Hepatocyte (in vitro differentiated cells): ENCODE measurements around the gene PLG. TPM values are rescaled to one million over a fixed set of nuclear protein-coding genes. Genes with fewer than 3 reads are reported as not detected.
"Not testable (repeated sequence)": the region's sequence is repeated elsewhere in the genome, so short reads cannot be mapped to it uniquely, and the experiment has no call there.

Experiments used
- DNase-seq: peaks from one replicate; pipeline ENCODE4 v3.0.0-alpha.2; 2016; ENCODE audit warnings: low spot score
- H2AFZ ChIP-seq: fragments of 200-600 bp; sonication (generic); 2 replicates; pipeline ENCODE4 v1.6.0; 2016; ENCODE audit warnings: antibody characterized with exemption, mild to moderate bottlenecking
- H3K27ac ChIP-seq: fragments of 200-600 bp; sonication (generic); 2 replicates; pipeline ENCODE4 v1.5.1; 2016; ENCODE audit warnings: mild to moderate bottlenecking
- H3K27me3 ChIP-seq: fragments of 200-600 bp; sonication (generic); 2 replicates; pipeline ENCODE4 v1.6.1; 2016
- H3K36me3 ChIP-seq: fragments of 200-600 bp; sonication (generic); replicated peaks from 2 replicates; pipeline ENCODE4 v1.5.1; 2016; ENCODE audit warnings: low read depth; ENCODE audit not compliant: insufficient read depth
- H3K4me1 ChIP-seq: fragments of 200-600 bp; sonication (generic); 2 replicates; pipeline ENCODE4 v1.5.1; 2016; ENCODE audit warnings: mild to moderate bottlenecking, moderate library complexity; ENCODE audit not compliant: insufficient read depth
- H3K4me2 ChIP-seq: fragments of 200-600 bp; sonication (generic); 2 replicates; pipeline ENCODE4 v1.6.0; 2016
- H3K4me3 ChIP-seq: fragments of 200-600 bp; sonication (generic); 2 replicates; pipeline ENCODE4 v1.5.1; 2016; ENCODE audit warnings: mild to moderate bottlenecking
- H3K79me2 ChIP-seq: fragments of 200-600 bp; sonication (generic); 2 replicates; pipeline ENCODE4 v1.6.0; 2017; ENCODE audit warnings: mild to moderate bottlenecking
- H3K9me2 ChIP-seq: fragments of 200-600 bp; sonication (generic); replicated peaks from 2 replicates; pipeline ENCODE4 v1.6.0; 2017; ENCODE audit warnings: mild to moderate bottlenecking; ENCODE audit not compliant: insufficient read depth
- H3K9me3 ChIP-seq: fragments of 200-600 bp; sonication (generic); 2 replicates; pipeline ENCODE4 v1.5.1; 2016; ENCODE audit warnings: low read depth, mild to moderate bottlenecking
- H4K20me1 ChIP-seq: fragments of 200-600 bp; sonication (generic); 2 replicates; pipeline ENCODE4 v1.6.0; 2016; ENCODE audit warnings: mild to moderate bottlenecking; ENCODE audit not compliant: insufficient read depth, poor library complexity, severe bottlenecking
- EZH2 ChIP-seq: fragments of 200-600 bp; sonication (generic); IDR thresholded peaks from 2 replicates; pipeline ENCODE4 v1.6.1; 2016; ENCODE audit warnings: antibody characterized with exemption, mild to moderate bottlenecking, borderline replicate concordance
- EZH2phosphoT487 ChIP-seq: fragments of 200-600 bp; sonication (generic); IDR thresholded peaks from one replicate; pipeline ENCODE4 v1.6.1; 2018; ENCODE audit warnings: antibody characterized with exemption, mild to moderate bottlenecking, low read depth, moderate library complexity; ENCODE audit not compliant: unreplicated experiment, severe bottlenecking
- WGBS: methylation state at CpG from one replicate; pipeline ENCODE4 v1.1.6; 2016; ENCODE audit warnings: low lambda C conversion rate; ENCODE audit errors: missing lambda C conversion rate; 5-methylcytosine and 5-hydroxymethylcytosine counted together
- polyA plus RNA-seq: library from polyadenylated mRNA; unstranded; fragments of >200 nt; fragmentation: Nextera tagmentation; extraction: Ambion mirVana; gene quantifications from 2 replicates; pipeline ENCODE4 v1.2.1, GENCODE V29; 2016
- total RNA-seq: library from RNA; depleted of rRNA; stranded (reverse); fragments of >200 nt; gene quantifications from 2 replicates; pipeline ENCODE4 v1.2.3, GENCODE V29; 2014
- TF ChIP-seq, protein P1 (sequence below): fragments of 200-600 bp; sonication (generic); IDR thresholded peaks from 2 replicates; pipeline ENCODE4 v1.5.1; 2016; ENCODE audit warnings: antibody characterized with exemption, mild to moderate bottlenecking; ENCODE audit not compliant: poor library complexity

Gene PLG
- total and polyA plus RNA-seq, 2 experiments from 2014 or later: 145 to 225 TPM

DNA sequence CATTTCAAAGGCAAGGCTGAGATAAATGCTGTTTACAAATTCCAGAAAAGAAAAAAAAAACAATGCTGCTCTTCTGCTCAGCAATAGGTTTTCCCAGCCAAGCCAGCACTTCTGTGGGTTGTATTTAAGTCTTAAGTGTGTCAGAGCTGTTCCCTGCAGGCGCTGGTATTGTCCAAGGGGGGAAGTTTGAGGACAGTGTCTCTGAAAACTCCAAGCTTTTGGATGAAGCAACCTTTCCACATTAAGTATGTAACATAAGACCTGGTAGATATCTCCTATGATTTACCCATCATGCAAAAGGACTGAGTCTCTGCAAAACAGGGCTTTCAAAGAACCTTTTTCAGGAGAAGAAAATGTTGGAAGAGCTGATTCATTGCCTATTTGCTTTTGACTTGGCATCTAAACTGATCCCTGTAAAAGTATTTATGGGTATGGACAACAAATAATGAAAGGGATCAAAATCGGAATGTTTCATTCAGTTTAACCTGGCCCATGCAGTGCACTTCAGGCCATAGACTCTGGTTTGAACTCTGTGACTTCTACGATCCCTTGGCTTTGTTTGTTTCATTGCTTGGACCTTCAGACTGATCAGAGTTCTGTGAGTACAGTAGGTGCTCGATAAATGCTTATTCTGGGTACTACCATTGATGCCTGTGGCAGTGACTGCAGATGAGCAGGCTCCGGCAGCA, 16.1 kb upstream of the PLG start:
- no peak for DNase-seq
- no peaks in the 10 kb centered on the region for H3K36me3 ChIP-seq
- no peak overlapping the region for H2AFZ ChIP-seq
- H3K9me2 ChIP-seq: no peaks in the 10 kb centered on the region
- TF ChIP-seq EZH2phosphoT487 (no peak), EZH2 (no peak)
- TF ChIP-seq, protein P1, sequence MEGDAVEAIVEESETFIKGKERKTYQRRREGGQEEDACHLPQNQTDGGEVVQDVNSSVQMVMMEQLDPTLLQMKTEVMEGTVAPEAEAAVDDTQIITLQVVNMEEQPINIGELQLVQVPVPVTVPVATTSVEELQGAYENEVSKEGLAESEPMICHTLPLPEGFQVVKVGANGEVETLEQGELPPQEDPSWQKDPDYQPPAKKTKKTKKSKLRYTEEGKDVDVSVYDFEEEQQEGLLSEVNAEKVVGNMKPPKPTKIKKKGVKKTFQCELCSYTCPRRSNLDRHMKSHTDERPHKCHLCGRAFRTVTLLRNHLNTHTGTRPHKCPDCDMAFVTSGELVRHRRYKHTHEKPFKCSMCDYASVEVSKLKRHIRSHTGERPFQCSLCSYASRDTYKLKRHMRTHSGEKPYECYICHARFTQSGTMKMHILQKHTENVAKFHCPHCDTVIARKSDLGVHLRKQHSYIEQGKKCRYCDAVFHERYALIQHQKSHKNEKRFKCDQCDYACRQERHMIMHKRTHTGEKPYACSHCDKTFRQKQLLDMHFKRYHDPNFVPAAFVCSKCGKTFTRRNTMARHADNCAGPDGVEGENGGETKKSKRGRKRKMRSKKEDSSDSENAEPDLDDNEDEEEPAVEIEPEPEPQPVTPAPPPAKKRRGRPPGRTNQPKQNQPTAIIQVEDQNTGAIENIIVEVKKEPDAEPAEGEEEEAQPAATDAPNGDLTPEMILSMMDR: no peak
- no peaks in the 10 kb centered on the region for H3K9me3 ChIP-seq
- H4K20me1 ChIP-seq: no peaks in the 10 kb centered on the region
- H3K4me3 ChIP-seq: no peak overlapping the region
- WGBS: 89% methylated on average over 5 of the region's 5 CpGs
- no peak overlapping the region for H3K4me2 ChIP-seq
- no peaks in the 10 kb centered on the region for H3K4me1 ChIP-seq
- H3K27ac ChIP-seq: no peak overlapping the region
- H3K79me2 ChIP-seq: no peaks in the 10 kb centered on the region
- H3K27me3 ChIP-seq: no peaks in the 10 kb centered on the region

DNA sequence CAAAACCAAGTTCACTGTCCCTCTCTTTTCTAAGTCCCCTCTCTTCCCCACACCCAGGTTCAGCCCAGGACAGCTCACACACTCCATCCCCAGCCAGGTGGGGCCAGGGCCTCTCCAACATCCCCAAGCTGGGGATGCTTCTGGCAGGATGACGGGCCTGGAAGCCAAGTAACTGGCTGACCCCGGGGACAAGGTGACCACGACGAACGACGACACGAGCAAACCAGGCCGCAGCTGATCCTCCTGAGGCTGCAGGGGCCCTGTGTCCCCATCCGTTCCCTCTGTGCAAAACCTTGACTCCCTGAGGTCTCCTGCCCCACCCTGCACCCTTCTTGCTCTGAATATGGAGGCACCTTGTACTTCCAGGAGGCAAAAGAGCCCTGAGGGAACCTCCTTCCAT, 11.6 kb upstream of the PLG start:
- no peaks in the 10 kb centered on the region for H3K9me2 ChIP-seq
- DNase-seq: no peak
- no peaks in the 10 kb centered on the region for H4K20me1 ChIP-seq
- H3K27me3 ChIP-seq: no peaks in the 10 kb centered on the region
- no peak overlapping the region for H3K4me2 ChIP-seq
- no peaks in the 10 kb centered on the region for H3K9me3 ChIP-seq
- H3K4me3 ChIP-seq: no peak overlapping the region
- no peaks in the 10 kb centered on the region for H3K79me2 ChIP-seq
- TF ChIP-seq, protein P1: no peak
- TF ChIP-seq EZH2 (no peak), EZH2phosphoT487 (no peak)
- H3K4me1 ChIP-seq: no peaks in the 10 kb centered on the region
- no peak overlapping the region for H3K27ac ChIP-seq
- H3K36me3 ChIP-seq: no peaks in the 10 kb centered on the region
- 96% methylated on average over 9 of the region's 9 CpGs for WGBS
- no peak overlapping the region for H2AFZ ChIP-seq

DNA sequence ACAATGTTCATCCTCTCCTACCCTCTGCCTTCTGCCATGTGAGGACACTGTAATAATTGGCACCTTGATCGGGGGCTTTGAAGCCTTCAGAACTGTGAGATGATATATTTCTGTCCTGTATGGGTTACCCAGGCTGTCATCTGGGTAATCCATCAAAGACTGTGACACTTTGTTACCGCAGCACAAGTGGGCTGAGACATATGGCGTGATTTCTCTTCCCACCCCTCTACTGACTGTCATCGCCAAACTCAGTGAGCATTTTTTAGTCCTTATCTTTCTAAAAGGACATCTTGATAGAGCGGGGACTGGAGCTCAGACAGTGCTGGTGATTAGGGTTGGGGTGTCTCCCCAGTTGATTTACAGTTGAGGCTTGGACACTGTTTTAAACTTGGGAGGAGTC, 10.4 kb upstream of the PLG start:
- Histone ChIP-seq H3K4me2 (no peak overlapping the region), H3K4me1 (no peaks in the 10 kb centered on the region), H3K27ac (no peak overlapping the region), H3K36me3 (no peaks in the 10 kb centered on the region), H2AFZ (no peak overlapping the region), H4K20me1 (no peaks in the 10 kb centered on the region), H3K79me2 (no peaks in the 10 kb centered on the region), H3K4me3 (no peak overlapping the region), H3K27me3 (no peaks in the 10 kb centered on the region), H3K9me2 (no peaks in the 10 kb centered on the region), H3K9me3 (no peaks in the 10 kb centered on the region)
- 91% methylated on average over 5 of the region's 5 CpGs for WGBS
- TF ChIP-seq EZH2phosphoT487 (no peak), EZH2 (no peak)
- no peak for DNase-seq

DNA sequence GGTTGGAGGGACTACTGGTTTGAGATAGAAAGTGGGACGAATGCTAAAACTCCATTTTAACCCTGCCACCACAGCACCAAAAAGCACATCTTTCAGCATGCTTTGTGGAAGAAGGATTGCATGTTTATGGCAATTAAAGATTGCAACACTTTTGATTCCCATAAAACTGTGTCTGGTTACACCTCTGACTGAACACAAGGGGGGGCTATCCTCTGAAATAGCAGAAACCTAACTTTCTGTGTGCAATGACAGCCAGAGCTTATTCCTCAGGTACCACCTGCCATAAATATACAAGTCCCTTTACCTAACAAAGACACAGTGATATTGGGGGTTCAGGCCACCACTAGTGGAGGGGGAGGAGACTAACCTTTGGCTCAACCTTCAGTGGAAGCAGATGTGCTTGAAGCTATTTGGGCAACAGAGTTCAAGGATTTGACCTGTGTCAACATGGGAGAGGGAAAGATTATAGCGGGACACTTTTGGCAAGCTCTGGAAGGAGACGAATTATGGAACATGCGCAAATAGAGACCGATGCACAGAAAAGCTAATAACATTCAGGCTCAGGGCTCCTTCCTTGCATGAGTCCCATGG, 9.6 kb upstream of the PLG start:
- Histone ChIP-seq H3K4me1 (no peaks in the 10 kb centered on the region), H3K27me3 (no peaks in the 10 kb centered on the region), H3K4me2 (no peak overlapping the region), H4K20me1 (no peaks in the 10 kb centered on the region), H3K9me2 (no peaks in the 10 kb centered on the region), H3K79me2 (no peaks in the 10 kb centered on the region), H3K36me3 (no peaks in the 10 kb centered on the region), H2AFZ (no peak overlapping the region), H3K4me3 (no peak overlapping the region), H3K27ac (no peak overlapping the region), H3K9me3 (no peaks in the 10 kb centered on the region)
- WGBS: 87% methylated on average over 5 of the region's 5 CpGs
- TF ChIP-seq, protein P1: peak; percentile 15
- TF ChIP-seq EZH2phosphoT487: no peak
- peak; percentile 15 for DNase-seq

DNA sequence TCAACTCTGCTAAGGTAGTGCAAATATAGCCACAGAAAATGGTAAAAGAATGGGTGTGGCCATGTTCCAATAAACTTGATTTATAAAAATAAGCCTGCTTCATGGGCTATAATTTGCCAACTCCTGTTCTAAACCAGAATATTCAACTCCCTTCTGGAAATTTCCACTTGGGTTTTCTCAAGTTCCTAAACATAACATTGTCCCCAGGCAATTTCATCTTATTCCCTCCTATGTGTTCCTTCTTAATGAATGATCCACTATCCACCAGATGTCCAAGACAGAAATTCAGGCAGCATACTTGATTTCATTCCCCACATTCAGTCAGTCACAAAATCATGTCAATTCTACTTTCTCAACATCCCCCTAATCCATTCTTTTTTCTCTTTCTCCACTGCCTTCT, 7.0 kb upstream of the PLG start:
- H3K9me2 ChIP-seq, H3K4me1 ChIP-seq, H3K4me2 ChIP-seq, H3K27ac ChIP-seq, DNase-seq, H3K27me3 ChIP-seq, H4K20me1 ChIP-seq, H3K36me3 ChIP-seq, H3K79me2 ChIP-seq, H3K4me3 ChIP-seq, H2AFZ ChIP-seq, H3K9me3 ChIP-seq: not testable (repeated sequence)

DNA sequence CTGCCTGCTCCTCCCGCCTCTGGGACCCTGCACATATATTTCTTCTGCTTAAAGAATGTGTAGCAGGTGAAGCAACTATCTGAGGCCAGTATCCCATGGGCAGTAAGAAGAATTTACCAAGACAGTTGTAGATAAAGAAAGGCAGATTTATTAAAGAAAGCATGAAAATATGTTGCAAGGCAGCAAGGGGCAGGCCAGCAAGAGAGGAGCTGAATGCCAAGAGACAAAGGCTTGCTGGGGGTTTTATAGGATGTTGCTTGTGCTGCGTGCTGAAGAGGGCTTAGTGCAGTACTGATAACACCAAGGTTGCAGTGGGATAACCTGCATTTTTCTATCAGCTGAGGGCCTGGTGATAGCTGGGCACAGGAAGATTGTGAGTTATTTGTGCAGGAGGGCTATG, 6.4 kb upstream of the PLG start:
- not testable (repeated sequence) for H3K79me2 ChIP-seq, H3K36me3 ChIP-seq, DNase-seq, H4K20me1 ChIP-seq, H3K27ac ChIP-seq, H3K4me1 ChIP-seq, H3K27me3 ChIP-seq, H3K9me2 ChIP-seq, H3K4me3 ChIP-seq, H2AFZ ChIP-seq, H3K9me3 ChIP-seq, H3K4me2 ChIP-seq
- WGBS: 53% methylated on average over 2 of the region's 2 CpGs
